PC-9 (cell line): ENCODE results near the gene KRCC1.

Source experiments
- CTCF ChIP-seq: fragments of 200-600 bp; sonication (generic); conservative IDR thresholded peaks from 2 replicates; pipeline ENCODE4 v1.6.1; 2017; ENCODE audit warnings: mixed run types, antibody characterized with exemption, mild to moderate bottlenecking, moderate library complexity
- EZH2 ChIP-seq: fragments of 200-600 bp; sonication (generic); IDR thresholded peaks from 2 replicates; pipeline ENCODE4 v1.8.0; 2017; ENCODE audit warnings: antibody characterized with exemption, low read depth

- no peak for TF ChIP-seq CTCF
- TF ChIP-seq EZH2 = no peak
These were observed 19.0 kb downstream of the KRCC1 start for GRCh38 chr2:88036606-88037005.
